ENCODE measurements around the gene GPAT2. TPM values are rescaled to one million over a fixed set of nuclear protein-coding genes. Genes with fewer than 3 reads are reported as not detected.
"Not testable (repeated sequence)": the region's sequence is repeated elsewhere in the genome, so short reads cannot be mapped to it uniquely, and the experiment has no call there.

The GPAT2 gene
- total RNA-seq, 1 donor from 2014 or later, result 9.4 TPM

- DNase-seq (ENCODE audit: low spot score in 2 of 2); H3K4me3 ChIP-seq; H3K27me3 ChIP-seq; intact Hi-C loops (cut with DNase I); H3K4me1 ChIP-seq; H3K9me3 ChIP-seq; H3K36me3 ChIP-seq: not testable (repeated sequence)
- peak overlapping the region; percentile 67 to 69 for H3K27ac ChIP-seq
- peak in 1 of 3 experiments; percentile 21 for TF ChIP-seq CTCF (IDR thresholded peaks at IDR 0.05)
Measured at GRCh38 chr2:96011129-96011455, 23.6 kb downstream of the GPAT2 start.

- peak; percentile 87 to 98 for DNase-seq (ENCODE audit: low spot score in 2 of 2)
- Histone ChIP-seq H3K4me3 (peak overlapping the region; percentile 61 to 82), H3K27ac (peak overlapping the region; percentile 88 to 90)
- H3K36me3 ChIP-seq; H3K27me3 ChIP-seq; H3K9me3 ChIP-seq; intact Hi-C loops (cut with DNase I); H3K4me1 ChIP-seq: not testable (repeated sequence)
Measured at GRCh38 chr2:96010320-96011128, 24.2 kb downstream of the GPAT2 start.

GRCh38 chr2:96009833-96010232 lies 24.9 kb downstream of the GPAT2 start:
- H3K27me3 ChIP-seq; DNase-seq (ENCODE audit: low spot score in 2 of 2); H3K4me1 ChIP-seq; H3K9me3 ChIP-seq; H3K36me3 ChIP-seq; intact Hi-C loops (cut with DNase I): not testable (repeated sequence)
- Histone ChIP-seq H3K4me3 (peak overlapping the region; percentile 61 to 82), H3K27ac (peak overlapping the region; percentile 88 to 90)

- H3K4me3 ChIP-seq; H3K4me1 ChIP-seq; DNase-seq (ENCODE audit: low spot score in 2 of 2); H3K27me3 ChIP-seq; H3K27ac ChIP-seq; H3K36me3 ChIP-seq; intact Hi-C loops (cut with DNase I); H3K9me3 ChIP-seq: not testable (repeated sequence)
Measured at GRCh38 chr2:96008051-96008450, 26.7 kb downstream of the GPAT2 start.

- H3K4me3 ChIP-seq; H3K27me3 ChIP-seq; DNase-seq (ENCODE audit: low spot score in 2 of 2); H3K36me3 ChIP-seq; intact Hi-C loops (cut with DNase I); H3K27ac ChIP-seq; H3K9me3 ChIP-seq; H3K4me1 ChIP-seq: not testable (repeated sequence)
Measured at GRCh38 chr2:96006248-96006647, 28.5 kb downstream of the GPAT2 start.

GRCh38 chr2:95992520-95993272 lies 42.0 kb downstream of the GPAT2 start:
- H3K9me3 ChIP-seq, H3K27me3 ChIP-seq, H3K4me1 ChIP-seq, H3K36me3 ChIP-seq: not testable (repeated sequence)
- peak in 1 of 2 donors; percentile 80 for DNase-seq (ENCODE audit: low spot score in 2 of 2)
- Histone ChIP-seq H3K4me3 (peak overlapping the region; percentile 80 to 92), H3K27ac (peak overlapping the region; percentile 76 to 84)
- TF ChIP-seq CTCF (IDR thresholded peaks at IDR 0.05), result peak; percentile 79 to 94 (median 83)
- intact Hi-C loops (cut with DNase I), result loop anchor here (1.0 to 10.0 kb wide), 3 partner anchors 125 to 272 kb away; partner anchors contain the start of genes CIAO1 and TMEM127

GRCh38 chr2:95992102-95992501 lies 42.6 kb downstream of the GPAT2 start:
- DNase-seq (ENCODE audit: low spot score in 2 of 2); H3K4me1 ChIP-seq; H3K36me3 ChIP-seq; H3K9me3 ChIP-seq; H3K27me3 ChIP-seq: not testable (repeated sequence)
- H3K27ac ChIP-seq, result peak overlapping the region; percentile 76 to 84
- intact Hi-C loops (cut with DNase I), result loop anchor here (2.0 to 10.0 kb wide), 2 partner anchors 183 to 273 kb away; partner anchors contain the start of genes CIAO1 and TMEM127
- TF ChIP-seq CTCF (IDR thresholded peaks at IDR 0.05), result peak in 1 of 3 experiments; percentile 10
- H3K4me3 ChIP-seq, result peak overlapping the region; percentile 80 to 92

GRCh38 chr2:95991351-95992094 lies 43.2 kb downstream of the GPAT2 start, which contains the start of gene ANKRD36C:
Gene ANKRD36C, minus strand, starts transcription at chr2:95991824. Its CDS starts 116 bp downstream, at chr2:95991708.
- H3K4me3 ChIP-seq, result peak within 1 kb of the TSS; percentile 80 to 92
- H3K9me3 ChIP-seq; H3K36me3 ChIP-seq; DNase-seq (ENCODE audit: low spot score in 2 of 2); H3K4me1 ChIP-seq; H3K27me3 ChIP-seq: not testable (repeated sequence)
- peak within 1 kb of the TSS; percentile 84 to 85 for H3K27ac ChIP-seq
- intact Hi-C loops (cut with DNase I), result loop anchor here (2.0 to 10.0 kb wide), 2 partner anchors 183 to 273 kb away; partner anchors contain the start of genes CIAO1 and TMEM127

GRCh38 chr2:95990884-95991283 lies 43.8 kb downstream of the GPAT2 start:
- not testable (repeated sequence) for H3K36me3 ChIP-seq; H3K4me1 ChIP-seq; H3K9me3 ChIP-seq; H3K27me3 ChIP-seq; H3K27ac ChIP-seq; DNase-seq (ENCODE audit: low spot score in 2 of 2)
- peak overlapping the region; percentile 61 to 80 for H3K4me3 ChIP-seq
- intact Hi-C loops (cut with DNase I), result loop anchor here (10.0 kb wide), 1 partner anchor 274 kb away; the partner anchor contains the start of genes CIAO1 and TMEM127

Data from ascending aorta (tissue), 2 donors.